HG03066 (cell line): Measurements from ENCODE around the gene SERPINA9.
"Not testable (repeated sequence)": the region's sequence is repeated elsewhere in the genome, so short reads cannot be mapped to it uniquely, and the experiment has no call there.

Source experiments
- ATAC-seq: cut with Tn5 transposase; IDR thresholded peaks from one replicate; pipeline ENCODE4 v1.9.1; 2021; ENCODE audit warnings: low read depth; ENCODE audit not compliant: unreplicated experiment

SERPINA9 gene

GRCh38 chr14:94428610-94429009, 47.4 kb downstream of the SERPINA9 start:
- ATAC-seq: no peak

DNA sequence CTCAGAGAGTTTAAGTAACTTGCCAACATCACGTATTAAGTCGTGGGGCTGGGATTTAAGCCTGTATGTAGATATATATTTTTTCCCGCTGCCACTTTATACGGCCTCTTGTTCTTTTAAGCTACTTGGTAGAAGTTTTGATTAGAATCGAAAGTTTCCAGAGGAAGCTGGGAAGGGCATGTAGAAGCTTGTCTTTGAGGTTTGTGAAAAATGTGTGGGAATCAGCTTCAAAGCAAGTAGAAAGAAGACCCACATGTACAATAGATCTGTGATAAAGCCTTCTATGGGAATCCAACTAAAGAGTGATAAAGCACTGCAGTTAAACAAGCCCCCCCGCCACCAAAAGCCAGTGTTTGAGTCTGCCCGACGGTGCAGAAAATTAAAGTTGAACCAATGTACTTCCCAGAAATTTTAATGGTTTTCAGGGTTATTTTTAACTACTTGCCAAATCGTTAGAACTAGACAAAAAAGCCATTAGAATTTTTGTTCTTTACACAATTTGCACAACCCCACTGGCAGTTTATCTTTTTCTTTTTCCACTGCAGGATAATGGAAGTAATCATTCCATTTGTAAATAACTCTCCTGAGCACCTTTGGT, 48.9 kb downstream of the SERPINA9 start:
- ATAC-seq: no peak

DNA sequence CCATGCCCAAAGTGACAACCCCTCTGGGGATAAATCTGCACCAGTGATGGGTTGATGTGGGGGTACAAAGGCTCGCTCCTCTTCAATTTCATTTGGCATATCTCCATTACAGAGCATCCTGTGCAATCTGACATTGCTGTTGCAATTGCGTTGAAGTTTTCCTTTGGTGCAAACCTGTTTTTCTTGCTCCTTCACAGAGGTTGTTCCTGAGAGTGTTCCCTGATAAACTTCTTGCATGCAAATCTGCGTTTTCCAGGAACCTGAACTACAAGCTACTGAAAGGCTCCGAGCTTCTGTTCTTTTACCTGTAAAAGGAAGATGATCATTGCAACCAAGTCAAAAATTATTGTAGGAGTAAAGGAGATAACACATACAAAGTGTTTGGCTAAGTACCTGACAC, 49.5 kb downstream of the SERPINA9 start:
- no peak for ATAC-seq

GRCh38 chr14:94424371-94424770, 51.6 kb downstream of the SERPINA9 start:
- no peak for ATAC-seq

DNA sequence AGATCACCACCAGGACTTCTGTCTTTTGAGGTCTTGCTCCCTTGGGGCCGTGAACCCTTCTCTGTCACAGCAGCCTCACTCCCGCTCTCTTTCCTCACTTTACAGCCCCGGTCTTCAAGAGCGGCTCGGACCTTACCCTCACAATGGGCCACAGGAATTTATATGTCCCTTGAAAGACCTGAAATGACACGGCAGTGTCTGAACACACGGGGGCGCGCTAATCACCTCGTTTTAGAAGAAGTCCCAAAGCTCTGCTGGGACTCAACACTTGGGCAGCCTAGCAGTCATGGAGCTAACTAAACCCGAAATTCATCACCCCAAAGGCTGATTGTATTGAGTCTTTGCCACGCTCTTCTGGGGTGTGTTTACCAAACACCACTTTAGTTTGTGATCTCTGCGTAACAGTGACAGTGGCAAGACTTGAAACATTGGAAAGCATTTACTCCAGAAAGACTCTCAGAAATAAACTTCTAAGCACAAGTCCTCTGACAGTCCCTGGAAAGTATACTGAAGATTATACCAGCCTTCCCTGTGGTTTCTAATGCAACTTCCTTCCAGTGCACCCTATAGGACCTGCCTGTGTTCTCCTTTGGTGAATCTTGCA, 52.4 kb downstream of the SERPINA9 start:
- no peak for ATAC-seq

DNA sequence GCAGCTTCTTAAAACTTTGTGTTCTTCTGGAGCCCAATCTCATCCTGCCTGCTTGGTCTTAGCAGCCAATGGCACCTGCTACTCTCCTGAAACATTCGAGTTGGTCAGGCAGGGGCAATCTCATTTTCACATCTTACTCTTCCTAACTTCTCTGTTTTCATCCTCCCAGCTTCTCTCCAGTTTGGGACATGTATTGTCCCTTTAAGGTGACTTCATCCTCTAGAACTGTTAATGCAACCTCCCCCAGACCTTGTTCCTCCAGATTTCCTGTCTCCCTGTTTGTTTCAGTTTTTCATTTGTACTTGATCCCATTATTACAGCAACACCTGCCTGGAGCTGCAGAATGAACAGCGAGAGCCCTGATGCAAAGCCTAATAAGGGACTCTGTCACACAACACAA, 54.7 kb downstream of the SERPINA9 start:
- ATAC-seq: no peak

- ATAC-seq: not testable (repeated sequence)
Measured at GRCh38 chr14:94417497-94418205, 58.3 kb downstream of the SERPINA9 start.
